Caco-2 (cell line): Measurements from ENCODE around the gene CFAP68. TPM values are rescaled to one million over a fixed set of nuclear protein-coding genes. Genes with fewer than 3 reads are reported as not detected.
A peak's percentile ranks its signal among the peaks of the same experiment; 100 is the strongest.

Source experiments
- BruUV-seq: library from RNA; stranded (reverse); fragments of 400-500 nt; replicated peaks from 2 replicates; lab custom pipeline; 2021; lab: Mats Ljungman, UMichigan
- CTCF ChIA-PET: fragments of 300-600 bp; sonication (Branson Sonifier 250); formaldehyde crosslinking; loops from one replicate; lab custom pipeline; 2022; ENCODE audit warnings: antibody characterized with exemption; lab: Charles Lee
- POLR2A ChIA-PET: fragments of 300-600 bp; sonication (Branson Sonifier 250); formaldehyde crosslinking; loops from one replicate; lab custom pipeline; 2022; ENCODE audit warnings: antibody characterized with exemption; lab: Charles Lee
- DNase-seq, 2 experiments: peaks; one replicate each; pipeline versions ENCODE4 v3.0.0 to v3.0.0-alpha.2; 2020 to 2022
- H3K27me3 ChIP-seq: replicated peaks from 2 replicates; pipeline ENCODE4 v1.6.0; 2011; ENCODE audit warnings: low read length; ENCODE audit not compliant: control insufficient read depth, insufficient read depth
- H3K36me3 ChIP-seq: 2 replicates; pipeline ENCODE4 v1.5.1; 2011; ENCODE audit warnings: low read length; ENCODE audit not compliant: control insufficient read depth, insufficient read depth
- H3K4me1 ChIP-seq: fragments of 250-450 bp; sonication (Bioruptor Pico); 2 replicates; pipeline ENCODE4 v1.5.1; 2020; ENCODE audit warnings: mild to moderate bottlenecking
- H3K4me3 ChIP-seq: 2 replicates; pipeline ENCODE4 v1.5.1; 2011; ENCODE audit warnings: low read depth, mild to moderate bottlenecking, control low read depth, low read length
- H3K9me3 ChIP-seq: fragments of 250-450 bp; sonication (Bioruptor Pico); 2 replicates; pipeline ENCODE4 v1.5.1; 2020; ENCODE audit warnings: mild to moderate bottlenecking, moderate library complexity
- H3K27ac Mint-ChIP-seq: one replicate; pipeline ENCODE4 v1.8.0; 2022; ENCODE audit warnings: mixed read lengths; ENCODE audit not compliant: unreplicated experiment
- H3K27me3 Mint-ChIP-seq: one replicate; pipeline ENCODE4 v1.8.0; 2022; ENCODE audit warnings: mixed read lengths; ENCODE audit not compliant: insufficient read depth, unreplicated experiment
- H3K36me3 Mint-ChIP-seq: one replicate; pipeline ENCODE4 v1.8.0; 2022; ENCODE audit warnings: mild to moderate bottlenecking, mixed read lengths; ENCODE audit not compliant: insufficient read depth, unreplicated experiment
- H3K4me1 Mint-ChIP-seq: one replicate; pipeline ENCODE4 v1.8.0; 2022; ENCODE audit warnings: low read depth, mixed read lengths; ENCODE audit not compliant: unreplicated experiment
- H3K4me3 Mint-ChIP-seq: one replicate; pipeline ENCODE4 v1.8.0; 2022; ENCODE audit warnings: mild to moderate bottlenecking, moderate library complexity, mixed read lengths; ENCODE audit not compliant: unreplicated experiment
- H3K9me3 Mint-ChIP-seq: one replicate; pipeline ENCODE4 v1.8.0; 2022; ENCODE audit warnings: mixed read lengths; ENCODE audit not compliant: unreplicated experiment
- CTCF ChIP-seq, 2 experiments: fragments of 200-600 bp in 1 of 2; IDR thresholded peaks; 1 replicate in 1 of 2; 2 replicates in 1 of 2; pipeline versions ENCODE4 v1.5.1 to v1.8.0; 2011 to 2022; ENCODE audit warnings: antibody characterized with exemption in 1 of 2, control low read depth in 1 of 2, inconsistent platforms in 1 of 2, low read depth in 1 of 2, low read length in 1 of 2, mild to moderate bottlenecking in 1 of 2, moderate library complexity in 1 of 2; ENCODE audit not compliant: insufficient read depth in 1 of 2, severe bottlenecking in 1 of 2, unreplicated experiment in 1 of 2
- intact Hi-C: fragments of 100-400 bp; cut with micrococcal nuclease; formaldehyde crosslinking; loops from one replicate; pipeline ENCODE4 v1.10.0; 2022; ENCODE audit not compliant: unreplicated experiment
- total RNA-seq: library from RNA; stranded (reverse); gene quantifications from 2 replicates; pipeline ENCODE4 v1.2.3, GENCODE V29; 2022

Gene CFAP68
- total RNA-seq, 1 experiment from 2014 or later: 71.4 TPM

DNA sequence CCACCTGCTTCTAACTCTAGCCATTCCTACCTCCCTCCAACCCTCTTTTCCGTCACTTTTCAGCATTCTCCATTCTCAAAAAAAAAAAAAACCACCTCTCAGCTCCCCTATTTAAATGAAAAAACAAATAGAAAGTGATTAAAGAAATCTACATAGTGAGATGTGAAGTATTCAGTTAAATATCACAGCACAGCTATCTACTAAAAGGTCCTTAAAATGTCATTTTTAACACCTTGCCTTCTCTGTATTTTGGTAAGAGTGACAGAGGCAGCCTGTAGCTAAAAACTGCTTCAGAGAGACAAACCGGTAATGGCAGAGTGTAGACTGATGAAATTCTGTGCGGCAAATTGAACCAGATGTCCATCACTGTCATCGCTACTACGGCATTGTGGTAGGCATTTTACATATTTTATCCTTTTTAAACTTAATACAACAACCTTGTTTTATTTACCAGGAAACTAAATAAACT, 7.6 kb upstream of the CFAP68 start:
- POLR2A ChIA-PET: interaction anchor here (1.6 to 2.2 kb wide), 3 partner anchors 47 to 105 kb away, joined by 7 to 13 read pairs (median 9); partner anchors contain the start of genes C11orf52 and PPP2R1B

DNA sequence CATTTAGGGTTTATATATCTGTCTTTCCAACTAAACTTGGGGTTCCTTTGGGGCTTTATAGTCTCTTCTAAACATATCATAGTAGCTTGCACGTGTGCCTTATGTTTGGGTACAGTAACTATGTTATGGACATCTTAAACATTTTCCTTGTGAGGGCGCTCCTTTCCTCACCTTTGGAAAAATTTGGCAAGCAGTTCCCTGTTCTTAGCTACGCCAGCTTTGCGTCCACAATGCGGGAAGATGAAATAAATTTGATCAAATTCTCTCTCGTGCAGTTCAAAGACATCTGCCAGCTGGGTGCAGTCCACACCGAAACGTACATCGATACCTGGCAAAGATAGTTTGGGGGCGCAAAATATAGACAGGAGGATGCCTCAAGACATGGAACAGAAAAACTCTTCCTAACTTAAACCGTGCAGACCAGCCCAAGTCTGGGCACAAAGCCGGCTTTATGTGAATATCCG, 924 bp upstream of the CFAP68 start:
- intact Hi-C loops: loop anchor here (2.0 kb wide), 1 partner anchor 196 kb away; the partner anchor contains the start of genes NKAPD1 and PIH1D2
- peaks cover 6% of the 10 kb centered on the region; the same call in 1 of the 2 replicates for H3K4me1 ChIP-seq
- H3K27me3 ChIP-seq: no peaks in the 10 kb centered on the region
- peak overlapping the region; percentile 51 for H3K4me3 ChIP-seq
- H3K27me3 Mint-ChIP-seq: no peaks in the 10 kb centered on the region
- no peaks in the 10 kb centered on the region for H3K9me3 ChIP-seq
- no peak for DNase-seq
- CTCF ChIA-PET: interaction anchor here (0.6 to 1.8 kb wide), 10 partner anchors 33 to 146 kb away, joined by 3 to 27 read pairs (median 4); partner anchors contain the start of genes C11orf52 and CRYAB
- no peaks in the 10 kb centered on the region for H3K36me3 ChIP-seq
- POLR2A ChIA-PET: interaction anchor here (1.2 to 1.3 kb wide), 2 partner anchors 40 to 48 kb away, joined by 3 to 5 read pairs; partner anchors contain the start of gene C11orf52
- H3K27ac Mint-ChIP-seq: peak overlapping the region; percentile 97
- BruUV-seq: TSS peak; percentile 76
- peaks cover 8% of the 10 kb centered on the region for H3K4me1 Mint-ChIP-seq
- H3K9me3 Mint-ChIP-seq: no peaks in the 10 kb centered on the region
- peak in 1 of 2 experiments; percentile 14 for TF ChIP-seq CTCF (IDR thresholded peaks at IDR 0.05; ENCODE audit: insufficient read depth in 1 of 2, low read depth in 1 of 2, low read length in 1 of 2, severe bottlenecking in 1 of 2, unreplicated experiment in 1 of 2)
- peak overlapping the region; percentile 86 for H3K4me3 Mint-ChIP-seq
- H3K36me3 Mint-ChIP-seq: peaks cover 13% of the 10 kb centered on the region

More for the DNA sequence above, 7.6 kb upstream of the CFAP68 start:
- Histone ChIP-seq H3K9me3 (no peaks in the 10 kb centered on the region), H3K4me3 (peak overlapping the region; percentile 94), H3K36me3 (no peaks in the 10 kb centered on the region), H3K27me3 (no peaks in the 10 kb centered on the region), H3K4me1 (0 out of 2 replicates have a peak, but pooled peaks cover 3% of the 10 kb centered on the region)
- H3K4me1 Mint-ChIP-seq: peaks cover 16% of the 10 kb centered on the region
- no peak for DNase-seq
- H3K9me3 Mint-ChIP-seq: no peaks in the 10 kb centered on the region
- BruUV-seq: TSS peak; percentile 49
- intact Hi-C loops: loop anchor here (1.0 to 2.0 kb wide), 3 partner anchors 8 to 55 kb away; partner anchors contain the start of genes C11orf52, CFAP68 and FDXACB1
- peak overlapping the region; percentile 53 for H3K27ac Mint-ChIP-seq
- peaks cover 32% of the 10 kb centered on the region for H3K36me3 Mint-ChIP-seq
- no peaks in the 10 kb centered on the region for H3K27me3 Mint-ChIP-seq
- TF ChIP-seq CTCF (IDR thresholded peaks at IDR 0.05; ENCODE audit: insufficient read depth in 1 of 2, low read depth in 1 of 2, low read length in 1 of 2, severe bottlenecking in 1 of 2, unreplicated experiment in 1 of 2): no peak
- H3K4me3 Mint-ChIP-seq: peak overlapping the region; percentile 91
- CTCF ChIA-PET: interaction anchor here (0.6 to 2.6 kb wide), 12 partner anchors 8 to 145 kb away, joined by 4 to 31 read pairs (median 5); partner anchors contain the start of genes C11orf52 and PPP2R1B

DNA sequence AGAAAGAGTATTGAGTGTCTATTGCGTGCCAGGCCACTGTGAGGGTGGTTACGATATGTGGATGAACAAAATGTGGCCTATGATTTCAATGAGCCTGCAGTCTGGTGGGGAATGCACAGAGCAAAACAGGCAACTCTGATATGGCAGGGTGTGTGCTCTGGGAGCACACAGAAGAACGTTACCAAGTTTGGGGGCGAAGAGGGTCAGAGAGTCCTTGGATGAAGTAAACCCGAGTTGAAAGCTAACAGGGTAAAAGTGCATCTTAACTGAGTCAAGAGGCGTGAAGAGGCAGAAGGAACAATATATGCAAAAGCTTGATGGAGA, 258 bp downstream of the CFAP68 start:
- Histone ChIP-seq H3K4me1 (peaks cover 6% of the 10 kb centered on the region; the same call in 1 of the 2 replicates), H3K27me3 (no peaks in the 10 kb centered on the region), H3K4me3 (peak overlapping the region; percentile 51), H3K36me3 (no peaks in the 10 kb centered on the region), H3K9me3 (no peaks in the 10 kb centered on the region)
- POLR2A ChIA-PET: no interaction called here
- TSS peak; percentile 93 for BruUV-seq
- H3K4me3 Mint-ChIP-seq: peak overlapping the region; percentile 86
- H3K36me3 Mint-ChIP-seq: peaks cover 13% of the 10 kb centered on the region
- intact Hi-C loops: loop anchor here (1.0 to 2.0 kb wide), 9 partner anchors 8 to 207 kb away; partner anchors contain the start of genes ALG9, C11orf52, DLAT and NKAPD1
- peak overlapping the region; percentile 97 for H3K27ac Mint-ChIP-seq
- no peaks in the 10 kb centered on the region for H3K9me3 Mint-ChIP-seq
- no peaks in the 10 kb centered on the region for H3K27me3 Mint-ChIP-seq
- no peak for DNase-seq
- CTCF ChIA-PET: interaction anchor here (1.0 to 1.2 kb wide), 2 partner anchors 9 to 102 kb away, joined by 6 to 7 read pairs; partner anchors contain the start of gene ALG9
- H3K4me1 Mint-ChIP-seq: peaks cover 8% of the 10 kb centered on the region
- no peak for TF ChIP-seq CTCF (IDR thresholded peaks at IDR 0.05; ENCODE audit: insufficient read depth in 1 of 2, low read depth in 1 of 2, low read length in 1 of 2, severe bottlenecking in 1 of 2, unreplicated experiment in 1 of 2)
